Putamen (tissue), 1 donor: ENCODE measurements around the gene ATF7IP2.
A peak's percentile ranks its signal among the peaks of the same experiment; 100 is the strongest.

ENCODE experiments used
- DNase-seq: peaks from one replicate; pipeline ENCODE4 v3.0.0-alpha.2; 2016; ENCODE audit warnings: low spot score

ATF7IP2 gene

GRCh38 chr16:10511829-10512228 lies 126.0 kb downstream of the ATF7IP2 start:
- DNase-seq = no peak

GRCh38 chr16:10514369-10515055 lies 128.7 kb downstream of the ATF7IP2 start:
- DNase-seq = peak; percentile 34

DNA sequence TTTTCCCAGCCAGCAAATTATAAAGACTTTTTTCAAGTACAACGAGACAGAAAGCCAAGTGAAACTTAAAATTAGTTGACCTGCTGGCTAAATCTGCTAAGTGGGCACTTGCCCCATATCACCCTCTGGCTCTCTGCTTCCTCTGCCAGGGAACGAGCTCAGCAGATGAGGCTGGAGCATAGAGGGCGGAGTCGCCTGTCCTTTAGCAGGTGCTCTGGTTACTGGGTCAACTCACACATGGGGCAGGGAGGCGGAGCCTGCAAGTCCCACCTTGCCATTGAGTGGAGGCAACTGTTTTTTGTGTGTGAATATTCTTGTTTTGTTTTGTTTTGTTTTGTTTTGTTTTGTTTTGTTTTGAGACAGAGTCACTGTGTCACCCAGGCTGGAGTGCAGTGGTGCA lies 132.0 kb downstream of the ATF7IP2 start:
- no peak for DNase-seq

- DNase-seq = no peak
Measured at GRCh38 chr16:10518479-10519041, 132.7 kb downstream of the ATF7IP2 start.

GRCh38 chr16:10519297-10519696 lies 133.4 kb downstream of the ATF7IP2 start:
- DNase-seq = no peak

DNA sequence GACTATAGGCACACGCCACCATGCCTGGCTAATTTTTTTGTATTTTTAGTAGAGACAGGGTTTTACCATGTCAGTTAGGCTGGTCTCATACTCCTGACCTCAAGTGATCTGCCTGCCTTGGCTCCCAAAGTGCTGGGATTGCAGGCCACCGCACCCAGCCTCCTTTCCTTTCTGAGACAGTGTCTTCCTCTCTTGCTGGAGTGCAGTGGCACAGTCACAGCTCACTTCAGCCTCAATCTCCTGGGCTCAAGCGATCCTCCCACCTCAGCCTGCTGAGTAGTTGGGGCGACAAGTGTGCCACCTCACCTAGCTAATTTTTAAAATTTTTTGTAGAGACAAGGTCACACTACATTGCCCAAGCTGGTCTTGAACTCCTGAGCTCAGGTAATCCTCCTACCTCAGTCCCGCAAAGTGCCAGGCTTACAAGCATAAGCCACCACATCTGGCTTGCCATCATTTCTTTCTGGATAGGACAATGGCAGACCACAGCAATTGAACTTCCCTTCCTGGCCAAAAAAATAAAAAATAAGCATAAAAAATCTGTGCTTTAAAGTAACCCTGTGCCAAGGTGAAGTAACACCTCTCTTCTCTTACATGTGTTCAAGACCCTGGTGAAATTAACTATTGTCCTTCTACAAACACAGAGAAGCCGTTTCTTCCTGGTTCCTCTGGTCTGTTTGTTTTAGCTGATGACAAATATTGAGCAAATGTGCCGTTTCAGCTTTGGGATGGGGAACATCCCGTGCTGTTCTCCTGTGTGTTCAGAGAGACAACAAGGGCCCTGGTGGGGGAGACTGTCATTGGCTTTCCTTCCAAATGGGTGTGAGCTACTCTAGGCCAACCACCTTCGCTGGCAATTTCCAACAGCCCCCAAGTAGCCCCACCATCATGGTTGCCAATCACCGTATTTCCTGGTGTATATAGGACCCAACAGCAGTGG lies 134.3 kb downstream of the ATF7IP2 start:
- DNase-seq = no peak

DNA sequence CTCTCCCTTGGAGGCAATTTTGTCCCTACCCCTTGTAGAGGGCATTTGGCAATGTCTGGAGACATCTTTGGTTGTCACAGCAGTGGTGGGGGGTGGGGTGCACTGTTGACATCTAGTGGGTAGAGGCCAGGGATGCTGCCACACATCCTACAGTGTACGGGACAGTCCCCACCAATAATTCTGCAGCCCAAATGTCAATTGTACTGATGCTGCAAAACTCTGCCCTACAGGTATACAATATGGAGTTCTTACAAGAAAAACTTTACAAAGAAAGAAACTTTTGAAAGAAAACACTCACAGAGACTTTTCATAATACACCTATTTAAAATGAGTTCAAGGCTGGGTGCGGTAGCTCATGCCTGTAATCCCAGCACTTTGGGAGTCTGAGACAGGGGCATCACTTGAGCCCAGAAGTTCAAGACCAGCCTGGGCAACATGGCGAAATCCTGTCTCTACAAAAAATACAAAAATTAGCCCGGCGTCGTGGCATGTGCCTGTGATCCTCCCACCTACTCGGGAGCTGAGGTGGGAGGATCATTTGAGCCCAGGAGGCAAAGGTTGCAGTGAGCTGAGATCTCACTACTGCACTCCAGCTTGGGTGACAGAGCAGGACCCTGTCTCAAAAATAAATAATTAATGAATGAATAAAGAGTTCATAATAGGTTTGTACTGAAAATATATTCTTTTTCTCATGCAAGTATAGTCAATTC lies 135.2 kb downstream of the ATF7IP2 start:
- DNase-seq = no peak

DNA sequence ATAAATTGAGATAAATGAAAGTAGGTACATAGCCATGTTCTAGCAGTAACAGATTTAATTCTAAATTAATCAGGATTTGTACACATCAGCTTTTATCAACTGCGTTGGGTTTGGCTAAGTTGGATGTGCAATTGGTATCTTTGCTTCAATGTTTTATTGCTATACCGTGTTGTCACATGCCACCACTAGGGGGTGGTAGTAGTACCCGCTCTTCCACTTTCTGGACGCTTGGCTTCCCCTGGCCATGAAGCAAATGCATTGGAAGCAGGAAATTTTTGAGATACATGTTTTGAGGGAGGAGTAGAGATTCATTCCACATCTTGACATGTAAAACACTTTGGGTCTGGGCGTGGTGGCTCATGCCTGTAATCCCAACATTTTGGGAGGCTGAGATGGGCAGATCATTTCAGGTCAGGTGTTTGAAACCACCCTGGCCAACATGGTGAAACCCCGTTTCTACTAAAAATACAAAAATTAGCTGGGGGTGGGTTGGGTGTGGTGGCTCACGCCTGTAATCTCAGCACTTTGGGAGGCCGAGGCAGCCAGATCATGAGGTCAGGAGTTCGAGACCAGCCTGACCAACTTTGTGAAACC lies 135.9 kb downstream of the ATF7IP2 start:
- DNase-seq = peak; percentile 17

GRCh38 chr16:10522966-10523365 lies 137.1 kb downstream of the ATF7IP2 start:
- DNase-seq = no peak

GRCh38 chr16:10525214-10525825 lies 139.5 kb downstream of the ATF7IP2 start:
- DNase-seq = no peak

DNA sequence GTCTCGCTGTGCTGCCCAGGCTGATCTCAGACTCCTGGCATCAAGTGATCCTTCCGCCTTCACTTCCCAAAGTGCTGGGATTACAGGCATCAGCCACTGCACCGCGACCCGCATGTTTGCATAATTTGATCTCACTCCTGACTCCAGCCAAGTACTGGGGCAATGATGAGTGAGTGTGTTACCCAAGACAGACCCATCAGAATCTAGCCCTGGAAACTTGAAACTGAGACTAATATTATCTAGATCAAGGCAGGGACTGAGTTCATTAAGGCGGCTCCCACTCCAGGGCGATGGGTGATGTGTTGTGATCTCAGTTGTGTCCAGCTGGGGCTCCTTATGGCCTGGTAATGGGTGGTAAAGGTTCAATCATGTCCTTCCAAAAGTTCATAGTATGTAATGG lies 141.1 kb downstream of the ATF7IP2 start:
- no peak for DNase-seq

DNA sequence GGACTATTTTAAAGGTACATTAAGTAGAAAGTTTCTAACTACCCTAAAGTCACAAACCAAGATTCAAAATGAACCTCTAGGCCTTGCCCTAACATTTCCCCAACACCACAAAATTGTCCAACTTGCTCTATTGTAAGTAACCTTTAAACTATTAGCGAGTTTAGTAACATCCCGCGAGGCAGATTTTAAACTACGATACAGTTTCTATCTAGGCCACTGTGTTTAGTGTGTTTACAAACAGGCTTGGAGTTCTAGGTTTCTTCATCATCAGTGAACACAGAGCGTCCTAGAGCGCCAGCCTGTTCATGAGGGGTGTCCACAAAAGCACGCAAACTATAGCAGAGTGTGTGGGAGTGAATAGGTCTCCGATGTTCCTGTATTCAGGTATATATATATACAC lies 142.8 kb downstream of the ATF7IP2 start:
- DNase-seq = no peak

- no peak for DNase-seq
Measured at GRCh38 chr16:10529895-10530669, 144.2 kb downstream of the ATF7IP2 start.

DNA sequence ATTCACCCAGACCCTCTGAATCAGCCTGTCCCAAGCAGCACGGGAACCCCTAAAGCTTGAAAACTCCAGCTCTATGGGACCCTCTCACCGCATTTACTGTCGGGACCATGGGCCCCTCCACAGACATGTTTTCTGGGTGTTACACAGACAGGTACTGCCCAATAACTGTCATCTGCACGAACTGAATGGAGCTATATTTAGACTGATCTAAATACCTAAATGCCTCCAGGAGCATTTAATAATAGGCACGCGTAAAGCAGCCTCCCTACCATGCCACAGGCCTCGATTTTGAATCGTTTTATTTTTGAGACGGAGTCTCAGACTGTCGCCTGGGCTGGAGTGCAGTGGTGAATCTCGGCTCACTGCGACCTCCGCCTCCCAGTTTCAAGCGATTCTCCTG lies 144.8 kb downstream of the ATF7IP2 start:
- DNase-seq = no peak

- DNase-seq = no peak
Measured at GRCh38 chr16:10531582-10531981, 145.7 kb downstream of the ATF7IP2 start.
